GM18909 (cell line): ENCODE results near the gene CISD2.
"Not testable (repeated sequence)": the region's sequence is repeated elsewhere in the genome, so short reads cannot be mapped to it uniquely, and the experiment has no call there.

Experiments used
- ATAC-seq: cut with Tn5 transposase; IDR thresholded peaks from one replicate; pipeline ENCODE4 v1.9.1; 2021; ENCODE audit warnings: mild to moderate bottlenecking; ENCODE audit not compliant: unreplicated experiment, poor library complexity

The CISD2 gene

GRCh38 chr4:102896547-102896946 is 27.8 kb downstream of the CISD2 start:
- ATAC-seq = not testable (repeated sequence)

GRCh38 chr4:102897610-102898009 is 28.8 kb downstream of the CISD2 start:
- ATAC-seq = not testable (repeated sequence)

- ATAC-seq = no peak
Measured at GRCh38 chr4:102901804-102902203, 33.0 kb downstream of the CISD2 start.

GRCh38 chr4:102918859-102919258 is 50.1 kb downstream of the CISD2 start:
- no peak for ATAC-seq

- ATAC-seq = not testable (repeated sequence)
Measured at GRCh38 chr4:102919697-102920096, 50.9 kb downstream of the CISD2 start.

- ATAC-seq = no peak
Measured at GRCh38 chr4:102935716-102936115, 66.9 kb downstream of the CISD2 start.

GRCh38 chr4:102938063-102938462 is 69.3 kb downstream of the CISD2 start:
- ATAC-seq = not testable (repeated sequence)
